WERI-Rb-1 (cell line): Measurements from ENCODE around the gene LKAAEAR1.

ENCODE experiments used
- DNase-seq: peaks from one replicate; pipeline ENCODE4 v3.0.0-alpha.2; 2020
- H3K27ac ChIP-seq: fragments of 250-450 bp; sonication (Bioruptor Pico); 2 replicates; pipeline ENCODE4 v1.5.1; 2020; ENCODE audit warnings: mild to moderate bottlenecking, moderate library complexity
- H3K27me3 ChIP-seq: fragments of 250-450 bp; sonication (Bioruptor Pico); 2 replicates; pipeline ENCODE4 v1.5.1; 2021; ENCODE audit warnings: mild to moderate bottlenecking, low read depth, moderate library complexity; ENCODE audit not compliant: insufficient read depth, severe bottlenecking
- H3K36me3 ChIP-seq: fragments of 250-450 bp; sonication (Bioruptor Pico); 2 replicates; pipeline ENCODE4 v1.5.1; 2020; ENCODE audit warnings: mild to moderate bottlenecking, moderate library complexity
- H3K4me3 ChIP-seq: 2 replicates; pipeline ENCODE4 v1.5.1; 2011; ENCODE audit warnings: low read depth, mild to moderate bottlenecking, control low read depth, low read length
- H3K9me3 ChIP-seq: fragments of 250-450 bp; sonication (Bioruptor Pico); 2 replicates; pipeline ENCODE4 v1.5.1; 2021; ENCODE audit warnings: mild to moderate bottlenecking, moderate library complexity; ENCODE audit not compliant: severe bottlenecking
- TF ChIP-seq, protein P1 (sequence below): IDR thresholded peaks from 2 replicates; pipeline ENCODE4 v1.5.1; 2011; ENCODE audit warnings: low read depth, mild to moderate bottlenecking, control low read depth, inconsistent platforms, low read length

Gene LKAAEAR1

DNA sequence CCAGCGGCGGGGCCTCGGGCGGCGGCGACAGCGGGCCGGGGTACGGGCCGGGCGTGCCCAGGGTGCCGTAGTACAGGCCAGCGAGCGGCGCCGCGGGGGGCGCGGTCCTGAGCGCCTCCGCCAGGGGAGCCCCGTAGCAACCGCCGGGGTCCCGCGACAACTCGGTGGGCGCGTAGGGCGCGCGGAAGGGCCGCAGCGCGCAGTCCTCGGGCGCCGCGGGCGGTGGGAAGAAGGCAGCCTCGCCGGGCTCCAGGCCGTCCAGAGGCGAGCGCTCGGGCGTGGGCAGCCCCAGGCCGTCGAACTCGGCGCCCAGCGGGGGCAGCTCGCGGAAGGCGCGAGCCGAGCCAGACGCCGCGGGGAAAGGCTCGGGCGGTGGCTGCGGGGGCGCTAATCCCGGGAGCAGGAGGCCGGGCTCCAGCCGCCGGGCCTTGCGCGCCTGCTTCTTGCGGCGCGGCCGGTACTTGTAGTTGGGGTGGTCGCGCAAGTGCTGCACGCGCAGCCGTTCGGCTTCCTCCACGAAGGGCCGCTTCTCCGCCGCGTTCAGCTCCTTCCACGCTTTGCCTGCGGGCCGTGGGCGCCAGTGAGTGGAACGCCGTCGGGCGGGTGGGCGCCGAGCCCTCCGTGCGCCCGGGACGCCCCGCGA is 35.7 kb downstream of the LKAAEAR1 start:
- Histone ChIP-seq H3K36me3 (no peaks in the 10 kb centered on the region), H3K27me3 (no peaks in the 10 kb centered on the region), H3K4me3 (peak overlapping the region; percentile 28; the same call in 1 of the 2 replicates), H3K9me3 (no peaks in the 10 kb centered on the region), H3K27ac (no peak overlapping the region)
- TF ChIP-seq, protein P1, sequence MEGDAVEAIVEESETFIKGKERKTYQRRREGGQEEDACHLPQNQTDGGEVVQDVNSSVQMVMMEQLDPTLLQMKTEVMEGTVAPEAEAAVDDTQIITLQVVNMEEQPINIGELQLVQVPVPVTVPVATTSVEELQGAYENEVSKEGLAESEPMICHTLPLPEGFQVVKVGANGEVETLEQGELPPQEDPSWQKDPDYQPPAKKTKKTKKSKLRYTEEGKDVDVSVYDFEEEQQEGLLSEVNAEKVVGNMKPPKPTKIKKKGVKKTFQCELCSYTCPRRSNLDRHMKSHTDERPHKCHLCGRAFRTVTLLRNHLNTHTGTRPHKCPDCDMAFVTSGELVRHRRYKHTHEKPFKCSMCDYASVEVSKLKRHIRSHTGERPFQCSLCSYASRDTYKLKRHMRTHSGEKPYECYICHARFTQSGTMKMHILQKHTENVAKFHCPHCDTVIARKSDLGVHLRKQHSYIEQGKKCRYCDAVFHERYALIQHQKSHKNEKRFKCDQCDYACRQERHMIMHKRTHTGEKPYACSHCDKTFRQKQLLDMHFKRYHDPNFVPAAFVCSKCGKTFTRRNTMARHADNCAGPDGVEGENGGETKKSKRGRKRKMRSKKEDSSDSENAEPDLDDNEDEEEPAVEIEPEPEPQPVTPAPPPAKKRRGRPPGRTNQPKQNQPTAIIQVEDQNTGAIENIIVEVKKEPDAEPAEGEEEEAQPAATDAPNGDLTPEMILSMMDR, result no peak
- DNase-seq, result no peak

DNA sequence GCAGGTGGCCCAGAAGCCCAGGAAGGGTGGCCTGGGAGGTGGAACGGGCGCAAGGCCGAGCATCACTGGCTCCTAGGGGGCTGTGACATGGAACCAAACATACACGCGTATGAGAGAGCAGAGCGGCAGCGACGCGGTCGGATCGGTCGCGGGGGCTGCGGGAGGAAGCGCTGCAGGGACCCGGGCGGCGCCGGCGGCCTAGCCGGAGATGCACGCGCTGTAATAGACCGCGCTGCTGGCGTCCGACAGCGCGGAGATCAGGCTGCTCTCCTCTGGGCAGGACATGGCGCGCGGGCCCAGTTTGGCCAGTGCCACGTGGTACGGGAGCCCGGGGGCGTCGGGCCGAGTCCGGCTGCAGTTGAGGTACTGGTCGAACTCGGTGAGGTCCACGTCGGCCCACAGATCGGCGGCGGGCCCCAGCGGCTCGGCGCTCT is 36.2 kb downstream of the LKAAEAR1 start:
- DNase-seq, result no peak
- no peaks in the 10 kb centered on the region for H3K27me3 ChIP-seq

DNA sequence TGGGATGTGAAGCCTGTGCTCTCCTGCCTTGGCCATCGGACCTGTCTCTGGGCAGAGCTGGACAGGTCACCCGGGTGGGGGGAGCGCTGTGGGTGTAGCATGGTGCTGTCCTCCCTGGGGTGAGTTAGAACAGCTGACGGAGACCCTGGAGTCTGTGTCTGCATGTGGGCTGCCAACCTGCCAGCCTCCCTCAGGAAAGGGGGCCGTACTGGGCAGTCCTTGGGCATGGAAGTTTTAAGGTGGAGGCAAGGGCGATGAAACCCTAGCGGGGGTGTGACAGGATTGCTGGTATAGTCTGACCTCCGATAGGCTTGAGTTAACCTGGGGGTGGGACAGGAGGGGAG is 37.2 kb downstream of the LKAAEAR1 start:
- no peak overlapping the region for H3K27ac ChIP-seq
- DNase-seq, result no peak
- H3K9me3 ChIP-seq, result no peaks in the 10 kb centered on the region
- H3K27me3 ChIP-seq, result no peaks in the 10 kb centered on the region
- TF ChIP-seq, protein P1, result no peak
- no peak overlapping the region for H3K4me3 ChIP-seq
- H3K36me3 ChIP-seq, result no peaks in the 10 kb centered on the region

More for the DNA sequence above, 36.2 kb downstream of the LKAAEAR1 start:
- no peaks in the 10 kb centered on the region for H3K36me3 ChIP-seq
- no peak overlapping the region for H3K27ac ChIP-seq
- TF ChIP-seq, protein P1, result no peak
- H3K4me3 ChIP-seq, result no peak overlapping the region
- H3K9me3 ChIP-seq, result no peaks in the 10 kb centered on the region

DNA sequence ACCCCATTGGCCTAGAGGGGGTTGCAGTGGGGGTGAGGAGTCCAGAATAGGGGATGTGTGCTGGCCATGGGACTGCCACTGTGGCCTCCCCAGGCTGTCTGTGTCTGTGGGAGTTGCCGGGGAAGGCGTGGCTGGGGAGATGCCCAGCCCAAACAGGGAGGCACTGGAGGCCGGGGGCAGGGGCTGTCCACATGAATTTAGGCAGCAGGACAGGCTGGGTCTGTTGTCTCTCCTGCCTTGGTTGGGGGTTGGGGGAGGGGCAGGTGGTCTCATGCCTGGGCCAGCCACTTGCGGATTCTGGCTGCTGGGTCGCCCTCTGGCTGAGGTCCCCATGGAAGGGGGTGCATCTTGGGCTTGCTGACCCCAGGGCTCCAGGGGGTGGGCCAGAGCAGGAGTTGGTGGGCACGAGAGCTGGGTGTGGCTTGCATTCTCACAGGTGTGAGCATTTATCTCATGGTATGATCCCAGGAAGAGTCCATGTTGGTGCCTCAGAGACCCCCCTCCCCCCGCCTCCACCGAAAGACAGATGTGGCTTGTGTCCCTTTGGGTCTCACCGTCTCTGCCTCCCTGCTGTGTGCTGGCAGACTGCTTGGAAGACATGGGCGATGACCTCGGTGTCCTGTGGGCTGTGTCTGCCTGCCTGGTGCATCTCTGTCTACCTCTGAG is 38.7 kb downstream of the LKAAEAR1 start:
- Histone ChIP-seq H3K9me3 (no peaks in the 10 kb centered on the region), H3K4me3 (no peak overlapping the region), H3K36me3 (no peaks in the 10 kb centered on the region), H3K27ac (no peak overlapping the region), H3K27me3 (no peaks in the 10 kb centered on the region)
- TF ChIP-seq, protein P1, result no peak
- DNase-seq, result no peak

DNA sequence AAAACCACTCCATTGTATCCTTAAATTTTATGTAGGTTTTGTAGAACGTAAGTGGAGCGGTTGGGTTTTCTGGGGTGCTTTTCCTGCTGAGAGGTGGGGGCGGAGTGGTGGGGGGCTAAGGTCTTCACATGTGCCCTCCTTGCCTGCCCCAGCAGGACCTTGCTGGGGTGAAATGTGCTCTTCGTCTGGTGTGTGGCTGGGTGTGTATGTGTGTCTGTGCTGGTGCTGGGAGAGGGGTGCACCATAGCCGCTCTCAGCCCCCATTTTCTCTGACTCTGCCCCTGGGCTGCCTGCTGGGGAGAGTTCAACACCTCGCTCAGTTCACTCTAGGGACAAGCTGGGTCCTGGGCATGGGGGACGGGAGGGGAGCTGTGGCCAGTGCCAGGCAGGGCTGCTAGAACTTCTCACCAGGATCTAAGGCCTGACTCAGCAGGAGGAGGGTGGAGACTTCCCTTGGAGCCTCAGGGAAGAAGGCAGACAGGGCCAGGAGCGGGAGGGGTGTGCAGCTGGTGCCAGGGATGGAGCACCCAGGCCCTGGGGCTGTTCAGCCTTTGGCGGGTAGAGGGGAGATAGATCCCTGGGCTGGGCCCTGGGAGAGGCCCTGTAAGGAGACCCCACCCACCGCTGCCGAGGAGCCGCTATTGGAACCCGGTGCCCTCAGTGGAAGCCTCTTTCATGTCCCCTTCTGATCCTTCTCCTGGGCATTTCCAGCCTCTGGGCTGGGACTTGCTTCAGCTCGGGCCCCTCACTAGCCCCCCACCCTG is 39.5 kb downstream of the LKAAEAR1 start:
- H3K27me3 ChIP-seq, result no peaks in the 10 kb centered on the region
- no peak overlapping the region for H3K27ac ChIP-seq

More for the DNA sequence above, 39.5 kb downstream of the LKAAEAR1 start:
- Histone ChIP-seq H3K9me3 (no peaks in the 10 kb centered on the region), H3K4me3 (no peak overlapping the region), H3K36me3 (no peaks in the 10 kb centered on the region)
- TF ChIP-seq, protein P1, result no peak
- DNase-seq, result no peak
